ENCODE data around the gene KCNG3.
A peak's percentile ranks its signal among the peaks of the same experiment; 100 is the strongest.

KCNG3 gene

GRCh38 chr2:42516418-42516901, 22.7 kb upstream of the KCNG3 start:
- TF ChIP-seq CTCF (IDR thresholded peaks at IDR 0.05; ENCODE audit: low read depth, low read length) = no peak
- no peak for DNase-seq (ENCODE audit: extremely low read depth, low read depth)

GRCh38 chr2:42513252-42513918, 19.6 kb upstream of the KCNG3 start:
- DNase-seq (ENCODE audit: extremely low read depth, low read depth) = peak; percentile 10

GRCh38 chr2:42510608-42511243, 16.9 kb upstream of the KCNG3 start:
- TF ChIP-seq CTCF (IDR thresholded peaks at IDR 0.05; ENCODE audit: low read depth, low read length) = no peak
- DNase-seq (ENCODE audit: extremely low read depth, low read depth) = no peak

More at GRCh38 chr2:42513252-42513918, 19.6 kb upstream of the KCNG3 start:
- TF ChIP-seq CTCF (IDR thresholded peaks at IDR 0.05; ENCODE audit: low read depth, low read length) = peak; percentile 74

- no peak for DNase-seq (ENCODE audit: extremely low read depth, low read depth)
- TF ChIP-seq CTCF (IDR thresholded peaks at IDR 0.05; ENCODE audit: low read depth, low read length) = no peak
These were observed 16.4 kb upstream of the KCNG3 start for GRCh38 chr2:42510191-42510590.

- TF ChIP-seq CTCF (IDR thresholded peaks at IDR 0.05; ENCODE audit: low read depth, low read length) = no peak
- no peak for DNase-seq (ENCODE audit: extremely low read depth, low read depth)
These were observed 10.8 kb upstream of the KCNG3 start for GRCh38 chr2:42504364-42505230.

- no peak for DNase-seq (ENCODE audit: extremely low read depth, low read depth)
- TF ChIP-seq CTCF (IDR thresholded peaks at IDR 0.05; ENCODE audit: low read depth, low read length) = no peak
These were observed 9.5 kb upstream of the KCNG3 start for GRCh38 chr2:42503291-42503690.

Data from AG09319 (cell line).